Spleen (tissue), 7 donors: ENCODE measurements around the gene KCNK5.

Experiments used
- POLR2A ChIP-seq, 3 donors: fragments of 450-650 bp; IDR thresholded peaks; one replicate each; pipeline ENCODE4 v1.5.1; 2017; ENCODE audit warnings: antibody characterized with exemption in 3 of 3, mild to moderate bottlenecking in 1 of 3
- POLR2AphosphoS5 ChIP-seq, 3 donors: sonication (generic); formaldehyde crosslinking; IDR thresholded peaks; one replicate each; pipeline ENCODE4 v1.5.1; 2017; ENCODE audit warnings: antibody characterized with exemption in 3 of 3
- TF ChIP-seq, protein P1 (sequence below), 11 experiments: fragments of 200-600 bp in 7 of 11; fragments of 450-650 bp in 4 of 11; sonication (generic) in 4 of 11; IDR thresholded peaks in 8 of 11; conservative IDR thresholded peaks in 3 of 11; 1 replicate in 7 of 11; 2 replicates in 4 of 11; pipeline versions ENCODE4 v1.4.0 to v1.8.0; 2016 to 2021; ENCODE audit warnings: antibody characterized with exemption in 11 of 11, inconsistent platforms in 4 of 11, mild to moderate bottlenecking in 1 of 11
- donor health status: DM: no; HTN: no; CAD: no; lungs with moderate emphysema.
- donor health status: DM: no; HTN: no; CAD: no.
- donor health status: DM: no; HTN: no; CAD: no.

DNA sequence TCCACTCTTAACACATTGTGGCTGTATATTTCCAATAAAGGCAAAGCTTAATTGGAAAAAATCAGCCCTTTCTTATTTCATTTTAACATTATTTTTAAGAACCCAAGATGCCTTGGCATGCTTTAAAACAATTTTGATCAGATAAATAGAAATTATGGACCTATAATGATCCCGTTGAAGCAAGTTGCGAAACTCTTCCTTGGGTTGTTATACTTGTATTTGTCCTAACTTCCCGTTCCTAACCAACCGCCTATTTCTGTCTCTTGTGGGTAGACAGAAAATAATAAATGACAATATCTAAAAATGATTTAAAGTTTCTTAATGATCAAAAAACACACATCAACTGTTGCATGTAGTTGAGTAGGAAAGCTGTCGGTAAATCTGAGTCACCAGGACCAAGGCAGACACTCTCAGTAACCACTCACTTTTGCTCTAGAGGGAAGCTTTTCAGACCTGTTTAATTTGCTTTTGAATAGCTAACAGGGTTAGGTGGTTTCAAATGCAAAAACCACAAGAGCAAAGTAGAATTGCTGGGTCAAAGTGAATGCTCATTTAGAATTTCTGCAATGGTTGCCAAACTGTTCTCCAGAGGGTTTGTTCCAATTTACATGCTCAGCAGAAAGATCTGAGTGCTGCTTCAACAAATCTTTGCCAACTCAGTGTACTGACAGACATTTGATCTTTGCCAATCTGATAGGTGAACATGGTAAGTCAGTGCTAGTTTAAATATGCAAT, 34.2 kb upstream of the KCNK5 start:
- TF ChIP-seq POLR2A (IDR thresholded peaks at IDR 0.05): no peak
- TF ChIP-seq, protein P1, sequence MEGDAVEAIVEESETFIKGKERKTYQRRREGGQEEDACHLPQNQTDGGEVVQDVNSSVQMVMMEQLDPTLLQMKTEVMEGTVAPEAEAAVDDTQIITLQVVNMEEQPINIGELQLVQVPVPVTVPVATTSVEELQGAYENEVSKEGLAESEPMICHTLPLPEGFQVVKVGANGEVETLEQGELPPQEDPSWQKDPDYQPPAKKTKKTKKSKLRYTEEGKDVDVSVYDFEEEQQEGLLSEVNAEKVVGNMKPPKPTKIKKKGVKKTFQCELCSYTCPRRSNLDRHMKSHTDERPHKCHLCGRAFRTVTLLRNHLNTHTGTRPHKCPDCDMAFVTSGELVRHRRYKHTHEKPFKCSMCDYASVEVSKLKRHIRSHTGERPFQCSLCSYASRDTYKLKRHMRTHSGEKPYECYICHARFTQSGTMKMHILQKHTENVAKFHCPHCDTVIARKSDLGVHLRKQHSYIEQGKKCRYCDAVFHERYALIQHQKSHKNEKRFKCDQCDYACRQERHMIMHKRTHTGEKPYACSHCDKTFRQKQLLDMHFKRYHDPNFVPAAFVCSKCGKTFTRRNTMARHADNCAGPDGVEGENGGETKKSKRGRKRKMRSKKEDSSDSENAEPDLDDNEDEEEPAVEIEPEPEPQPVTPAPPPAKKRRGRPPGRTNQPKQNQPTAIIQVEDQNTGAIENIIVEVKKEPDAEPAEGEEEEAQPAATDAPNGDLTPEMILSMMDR (IDR thresholded peaks at IDR 0.05 in 8 of 11, conservative IDR thresholded peaks at IDR 0.05 in 3 of 11): no peak
- no peak for TF ChIP-seq POLR2AphosphoS5 (IDR thresholded peaks at IDR 0.05)
